GM18502 (cell line): Measurements from ENCODE around the gene OR6B2.
A peak's percentile ranks its signal among the peaks of the same experiment; 100 is the strongest.

Source experiments
- ATAC-seq: cut with Tn5 transposase; IDR thresholded peaks from one replicate; pipeline ENCODE4 v1.9.1; 2021; ENCODE audit warnings: mild to moderate bottlenecking; ENCODE audit not compliant: unreplicated experiment, poor library complexity

Gene OR6B2

DNA sequence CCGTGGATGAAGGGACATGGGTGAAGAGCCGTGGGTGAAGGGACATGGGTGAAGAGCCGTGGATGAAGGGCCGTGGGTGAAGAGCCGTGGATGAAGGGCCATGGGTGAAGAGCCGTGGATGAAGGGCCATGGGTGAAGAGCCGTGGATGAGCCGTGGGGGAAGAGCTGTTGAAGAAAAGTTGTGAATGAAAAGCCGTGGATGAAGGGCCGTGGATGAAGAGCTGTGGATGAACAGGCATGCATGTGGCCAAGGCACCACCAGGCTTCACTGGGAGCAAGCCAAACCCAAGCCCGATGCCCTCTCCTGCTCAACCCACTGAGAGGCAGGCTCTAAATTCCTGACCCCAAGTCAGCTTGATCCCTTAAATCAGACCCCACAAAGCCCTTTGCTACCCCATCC is 12.5 kb upstream of the OR6B2 start:
- no peak for ATAC-seq

DNA sequence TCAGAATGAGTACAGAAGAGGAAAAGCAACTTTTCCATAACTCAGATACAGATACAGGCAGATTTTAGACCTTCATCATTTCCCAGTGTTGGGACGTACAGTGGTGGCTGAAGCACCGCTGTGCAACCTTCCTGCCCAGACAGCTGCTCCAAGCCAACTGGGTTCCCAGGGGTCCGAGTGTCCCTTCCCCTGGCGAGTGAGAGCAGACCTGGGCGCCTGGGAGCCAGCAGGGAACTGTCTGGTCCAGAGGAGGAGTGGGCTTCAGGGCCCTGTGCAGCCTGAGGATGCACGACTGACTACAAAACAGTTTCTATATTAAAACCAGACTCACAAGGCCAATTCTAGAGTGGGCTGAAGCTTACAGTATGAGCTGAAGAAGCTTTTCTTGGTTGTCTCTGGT is 11.1 kb upstream of the OR6B2 start:
- ATAC-seq, result no peak

DNA sequence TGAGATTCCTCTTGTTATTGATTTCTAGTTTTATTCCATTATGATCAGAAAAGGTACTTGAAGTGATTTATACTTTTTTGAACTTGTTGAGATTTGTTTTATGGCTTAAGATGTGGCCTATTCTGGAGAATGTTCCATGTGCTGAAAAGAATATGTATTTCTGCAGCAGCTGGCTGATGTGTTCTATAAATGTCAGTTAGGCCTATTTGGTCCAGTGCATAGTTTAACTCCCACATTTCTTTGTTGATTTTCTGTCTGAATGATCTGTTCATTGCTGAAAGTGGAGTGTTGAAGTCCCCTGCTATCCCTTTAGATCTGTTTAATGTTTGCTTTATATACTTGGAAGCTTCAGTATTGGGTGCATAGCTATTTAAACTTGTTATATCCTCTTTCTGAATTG is 7.1 kb upstream of the OR6B2 start:
- ATAC-seq, result no peak

DNA sequence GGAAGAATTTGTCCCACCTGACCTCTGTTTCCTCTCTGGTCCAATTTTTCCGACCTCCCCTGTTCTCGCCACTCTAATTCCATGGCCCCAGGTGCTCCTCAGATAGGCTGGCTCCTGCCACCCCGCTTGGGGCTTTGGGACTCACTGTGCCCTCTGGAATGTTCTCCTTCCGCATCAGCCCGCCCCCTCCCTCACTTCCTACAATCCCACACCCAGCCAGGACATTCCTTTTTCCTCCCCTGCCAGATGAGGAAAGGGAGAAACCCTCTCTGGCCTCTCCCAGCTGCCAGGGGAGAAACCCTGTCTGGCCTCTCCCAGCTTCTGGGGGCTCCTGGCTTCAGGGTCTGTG is 3.1 kb upstream of the OR6B2 start:
- ATAC-seq, result no peak

DNA sequence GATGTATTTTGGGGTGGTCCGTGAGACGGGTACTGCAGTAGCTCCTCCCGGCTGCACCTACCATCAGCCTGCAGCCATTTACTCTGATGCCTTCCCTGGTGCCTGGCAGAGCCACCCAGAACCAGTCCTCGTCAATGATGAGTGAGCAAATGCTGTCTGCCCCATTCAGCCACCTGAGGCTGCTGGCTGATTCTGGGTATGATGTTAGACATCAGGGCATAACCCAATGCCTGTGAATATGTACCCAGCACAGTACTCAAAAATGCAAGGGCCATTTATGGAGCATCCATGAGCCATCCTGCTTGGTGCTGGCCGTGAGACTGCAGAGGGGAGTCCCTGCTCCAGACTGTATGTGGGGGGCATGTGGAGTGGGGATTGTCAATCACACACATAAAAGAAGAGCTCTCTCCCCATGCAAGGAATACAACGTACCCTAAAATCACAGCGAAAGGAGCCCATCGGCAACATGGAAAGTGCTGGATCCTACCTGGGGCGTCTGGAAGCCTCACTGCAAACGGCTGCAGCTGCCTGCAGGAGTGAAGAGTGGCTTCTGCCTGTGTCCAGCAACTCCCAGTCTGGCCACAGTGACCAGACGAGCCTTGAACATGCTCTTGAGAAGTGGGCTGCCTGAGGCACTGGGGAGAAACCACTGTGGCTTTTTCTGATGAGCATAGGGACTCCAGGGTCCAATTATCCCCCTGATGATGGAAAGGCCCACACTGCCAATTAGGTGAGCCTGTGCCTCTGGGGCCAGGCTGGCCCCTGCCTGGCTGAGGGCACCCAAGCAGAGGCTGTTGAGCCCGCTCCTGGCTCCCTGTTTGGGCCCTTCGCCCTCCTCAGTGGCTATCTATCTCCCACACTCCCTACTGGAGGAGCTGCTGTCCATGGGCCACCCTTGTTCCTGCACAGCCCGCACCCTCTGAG is 2.4 kb upstream of the OR6B2 start:
- no peak for ATAC-seq

DNA sequence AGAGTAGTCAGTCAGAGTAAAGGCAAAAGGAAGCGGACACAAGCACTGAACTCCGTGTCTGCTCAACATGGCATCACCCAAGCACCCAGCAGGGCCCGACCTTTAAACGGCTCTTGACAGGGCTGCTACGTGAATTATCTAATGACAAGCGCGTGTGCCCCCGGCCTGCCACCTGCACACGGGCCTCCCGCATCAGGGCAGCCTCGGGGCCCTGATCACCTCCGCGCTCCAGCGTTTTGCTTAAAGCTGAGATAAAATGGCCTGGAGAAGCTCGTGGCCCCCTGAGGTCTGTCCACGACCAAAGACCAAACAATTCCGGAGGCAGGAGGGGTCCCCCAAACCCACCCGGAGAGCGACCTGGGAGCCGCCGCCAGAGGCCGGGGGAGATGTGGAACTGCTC is 5.5 kb downstream of the OR6B2 start:
- peak; percentile 23 for ATAC-seq

DNA sequence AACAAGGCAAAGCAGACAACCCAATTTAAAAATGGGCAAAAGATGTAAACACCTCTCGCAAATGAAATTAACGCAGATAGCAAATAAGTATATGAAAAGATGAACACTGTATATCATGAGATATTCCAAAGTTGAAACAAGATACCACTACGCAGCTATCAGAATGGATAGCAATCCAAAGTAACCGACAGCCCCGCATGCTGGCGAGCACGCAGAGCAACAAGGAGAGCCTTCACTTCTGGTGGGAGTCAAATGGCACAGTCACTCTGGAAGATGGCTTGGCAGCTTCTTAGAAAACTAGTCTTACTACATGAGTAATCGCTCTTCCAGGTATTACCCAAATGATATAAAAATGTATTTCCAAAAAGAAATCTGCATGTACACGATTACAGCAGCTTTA is 6.4 kb downstream of the OR6B2 start:
- no peak for ATAC-seq

DNA sequence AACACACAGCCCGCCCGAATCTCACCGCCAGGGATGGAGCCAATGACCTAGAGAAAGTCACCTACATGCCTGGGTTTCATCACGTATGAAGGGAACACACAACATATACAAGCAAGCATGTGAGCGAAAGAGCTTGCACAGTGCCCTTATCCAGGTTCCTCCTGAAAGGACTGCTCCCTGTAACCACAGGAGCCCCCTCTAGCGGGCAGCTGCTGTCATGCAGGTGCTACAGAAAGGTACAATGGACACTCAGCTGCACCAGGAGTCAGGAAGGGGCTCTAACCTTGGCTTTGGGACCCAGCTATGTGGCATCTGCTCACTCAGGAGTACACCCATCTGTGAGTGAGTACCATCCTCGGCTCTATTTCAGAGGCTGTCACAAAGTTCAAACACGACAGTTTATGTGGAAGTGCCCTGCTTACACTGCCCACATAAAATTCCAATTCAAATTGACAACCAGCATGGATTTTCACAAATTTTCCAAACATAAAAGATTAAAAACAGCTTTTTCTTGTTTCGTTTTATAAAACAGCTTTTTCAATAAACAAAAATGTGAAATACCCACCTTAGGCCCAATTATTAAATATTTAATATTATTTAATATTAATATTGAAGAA is 8.6 kb downstream of the OR6B2 start:
- no peak for ATAC-seq

DNA sequence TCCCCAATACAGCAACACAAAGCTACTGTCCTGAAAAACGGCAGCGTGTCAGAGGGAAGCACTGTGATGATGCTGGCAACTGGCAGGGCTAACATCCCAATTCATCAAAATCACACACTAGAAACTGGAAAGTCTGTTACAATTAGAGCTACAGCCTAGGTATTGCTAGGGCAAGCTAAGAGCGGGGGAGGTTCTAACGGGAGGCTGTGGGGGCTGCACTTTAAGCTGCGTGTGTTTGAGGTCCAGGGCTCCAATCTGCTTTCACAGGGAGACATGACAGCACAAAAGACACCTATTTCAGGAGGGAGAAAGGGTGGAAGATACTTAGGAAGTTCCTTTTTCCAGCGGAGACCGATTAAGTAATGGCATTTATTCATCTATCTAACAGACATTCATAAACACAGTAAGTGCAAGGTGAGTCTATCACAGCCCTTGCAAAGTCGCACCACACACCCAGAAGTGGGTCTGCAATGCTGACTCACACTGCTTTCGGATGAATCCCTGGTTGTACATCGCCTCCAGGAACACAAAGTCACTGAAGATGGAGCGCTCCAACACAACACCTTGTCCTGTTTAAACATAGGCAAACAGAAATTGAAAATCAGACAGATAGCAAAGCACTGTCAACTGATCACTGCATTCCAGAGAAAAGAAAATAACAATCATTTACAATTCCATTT is 12.0 kb downstream of the OR6B2 start:
- no peak for ATAC-seq

DNA sequence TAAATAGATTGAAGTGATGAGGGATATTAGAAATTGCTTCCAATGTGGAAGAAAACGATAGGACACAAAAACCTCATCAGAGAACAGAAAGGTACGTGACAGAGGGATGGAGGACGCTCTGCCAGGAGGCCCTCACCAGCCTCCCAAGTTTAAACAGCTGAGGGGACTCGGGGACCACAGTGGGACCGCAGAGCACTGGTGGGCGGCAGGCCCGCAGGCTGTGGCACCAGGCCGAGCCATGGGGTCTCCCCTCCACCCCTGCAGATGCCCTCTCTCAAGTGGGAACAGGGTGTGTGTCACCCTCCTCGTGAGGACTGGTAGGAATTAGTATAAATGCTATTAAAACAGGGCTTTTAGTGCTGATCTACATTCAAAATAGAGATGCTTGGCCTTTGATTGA is 15.9 kb downstream of the OR6B2 start:
- no peak for ATAC-seq

DNA sequence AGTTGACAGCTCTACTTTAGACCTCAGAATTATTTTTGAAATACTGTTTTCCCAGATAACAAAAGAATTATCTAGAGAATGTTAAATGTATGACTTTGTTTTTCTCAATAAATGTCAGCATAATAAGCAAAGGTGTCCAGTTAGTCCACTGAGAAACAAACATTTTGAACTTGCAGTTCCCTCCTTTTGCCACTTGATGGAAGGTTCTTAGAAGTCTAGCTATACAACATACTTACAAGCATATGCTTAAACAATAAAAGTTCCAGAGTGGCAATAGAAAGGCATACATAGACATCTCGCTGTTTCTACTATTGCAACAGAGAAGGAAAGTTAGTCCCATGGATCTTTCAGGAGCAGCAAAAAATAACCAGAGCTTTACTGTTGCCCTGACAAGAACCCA is 16.9 kb downstream of the OR6B2 start:
- no peak for ATAC-seq

DNA sequence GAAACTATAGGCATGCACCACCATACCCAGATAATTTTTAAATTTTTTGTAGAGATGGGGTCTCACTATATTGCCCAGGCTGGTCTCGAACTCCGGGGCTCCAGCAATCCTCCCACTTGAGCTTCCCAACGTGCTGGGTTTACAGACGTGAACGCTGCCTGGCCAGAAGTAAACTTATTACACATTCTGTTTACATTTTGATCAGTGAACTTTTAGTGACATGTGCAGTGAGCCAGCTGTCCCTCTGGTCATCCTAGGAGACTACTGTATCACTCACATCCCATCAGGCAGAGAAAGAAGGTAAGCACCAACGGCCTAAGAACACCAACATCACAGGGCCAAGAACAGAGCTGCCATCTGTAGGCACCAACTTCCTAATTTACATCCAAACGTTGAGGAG is 27.2 kb downstream of the OR6B2 start:
- ATAC-seq, result no peak

DNA sequence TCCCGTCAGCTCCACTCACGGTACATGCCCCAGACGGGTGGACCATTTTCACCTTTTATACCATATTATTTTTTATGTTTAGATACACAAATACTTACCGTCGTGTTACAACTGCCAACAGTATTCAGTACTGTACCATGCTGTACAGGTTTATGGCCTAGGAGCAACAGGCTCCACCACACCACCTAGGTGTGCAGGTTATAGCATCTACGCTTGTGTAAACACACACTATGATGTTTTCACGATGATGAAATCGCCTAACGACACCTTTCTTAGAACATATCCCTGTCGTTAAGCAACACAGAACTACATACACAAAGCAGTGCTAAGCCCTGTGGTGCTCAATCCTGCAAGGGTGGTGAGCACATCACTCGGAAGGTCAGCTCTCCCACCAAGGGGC is 29.6 kb downstream of the OR6B2 start:
- ATAC-seq, result no peak

DNA sequence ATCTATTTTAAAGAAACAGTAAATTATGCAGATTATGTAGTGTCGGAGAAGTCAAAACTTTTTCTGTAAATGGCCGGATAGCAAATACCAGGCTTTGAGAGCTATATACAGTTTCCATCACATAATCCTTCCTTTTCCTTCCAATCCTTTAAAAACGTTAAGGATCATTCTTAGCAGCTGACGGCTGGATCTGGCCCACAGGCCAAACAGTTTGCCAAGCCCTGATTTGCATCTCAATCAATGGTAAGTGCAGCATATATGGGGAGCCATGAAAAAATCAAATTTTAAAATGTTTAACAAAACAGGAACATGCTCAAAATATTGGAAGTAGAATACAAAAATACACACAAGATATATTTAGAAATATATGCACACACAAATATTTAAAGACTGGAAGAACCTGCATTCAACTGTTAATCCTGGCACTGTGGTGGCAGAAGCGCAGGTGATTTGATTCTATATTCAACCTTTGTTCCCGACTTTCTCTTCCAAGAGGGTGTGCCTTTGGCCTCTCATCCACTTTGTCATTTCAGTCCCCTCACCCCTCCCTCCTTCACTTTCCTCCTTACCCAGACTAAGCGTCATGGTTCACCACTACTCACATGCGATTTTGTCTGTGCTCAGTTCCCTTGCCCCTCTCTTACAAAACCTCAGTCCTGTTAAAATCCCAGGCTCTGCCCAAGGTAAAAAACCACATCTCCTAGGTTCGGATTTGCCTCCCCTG is 32.4 kb downstream of the OR6B2 start:
- ATAC-seq, result no peak

DNA sequence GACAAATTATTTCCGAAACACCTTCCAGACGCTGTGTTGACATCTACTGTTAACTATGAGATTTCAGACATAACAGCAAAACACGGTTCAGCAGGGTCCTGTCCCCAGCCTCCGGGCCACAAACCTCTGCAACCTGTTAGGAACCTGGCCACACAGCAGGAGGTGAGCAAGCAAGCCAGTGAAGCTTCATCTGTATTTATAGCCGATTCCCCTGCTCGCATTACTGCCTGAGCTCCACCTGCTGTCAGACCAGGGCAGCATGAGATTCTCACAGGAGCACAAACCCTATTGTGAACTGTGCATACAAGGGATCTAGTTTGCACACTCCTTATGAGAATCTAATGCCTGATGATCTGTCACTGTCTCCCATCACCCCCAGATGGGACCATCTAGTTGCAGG is 36.1 kb downstream of the OR6B2 start:
- ATAC-seq, result no peak

DNA sequence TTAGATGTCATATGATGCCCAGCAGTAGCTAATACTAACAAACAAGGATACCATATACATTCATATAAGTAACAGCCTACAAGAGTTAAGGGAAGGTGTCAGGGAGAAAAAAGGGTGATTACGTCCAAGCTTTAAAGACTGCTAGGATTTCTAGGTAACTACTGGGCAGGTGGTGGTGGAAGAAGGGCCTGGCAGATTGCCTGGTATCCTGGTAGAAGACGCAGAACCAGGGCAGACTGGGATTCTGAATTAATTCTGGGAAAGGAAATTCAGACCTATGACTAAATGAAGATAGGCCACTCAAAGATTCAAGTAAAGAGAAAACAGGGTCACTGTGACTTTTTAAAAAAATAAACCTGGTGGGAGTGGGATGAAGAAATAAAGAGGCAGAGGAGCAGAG is 36.9 kb downstream of the OR6B2 start:
- no peak for ATAC-seq

DNA sequence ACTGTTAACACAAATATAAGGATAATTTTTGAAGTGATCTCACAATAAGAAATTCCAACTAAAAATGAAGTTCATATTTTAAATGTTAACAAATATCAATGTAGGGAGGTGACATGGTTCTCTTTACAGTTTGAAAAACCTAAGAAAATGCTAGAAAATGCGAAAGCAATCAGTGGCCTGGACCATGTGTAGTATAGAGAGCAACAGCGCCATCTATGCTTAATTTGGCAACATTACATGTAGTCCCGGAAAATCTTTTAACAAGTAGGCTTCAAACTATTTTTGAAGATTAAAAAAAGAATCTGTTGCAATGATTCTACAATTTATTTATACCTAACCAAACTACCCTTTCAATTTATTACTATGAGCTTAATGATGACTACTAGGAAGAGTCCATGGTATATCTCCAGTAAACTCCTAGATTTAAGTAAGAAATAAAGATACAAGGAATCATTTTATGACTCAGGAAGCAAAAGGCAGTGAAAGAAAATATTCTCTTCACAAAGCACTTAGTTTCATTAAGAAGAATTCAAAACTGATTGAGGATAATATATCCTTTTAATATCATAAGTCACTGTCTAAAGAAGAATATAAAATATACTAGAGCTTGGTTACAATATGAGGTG is 38.4 kb downstream of the OR6B2 start:
- ATAC-seq, result no peak

DNA sequence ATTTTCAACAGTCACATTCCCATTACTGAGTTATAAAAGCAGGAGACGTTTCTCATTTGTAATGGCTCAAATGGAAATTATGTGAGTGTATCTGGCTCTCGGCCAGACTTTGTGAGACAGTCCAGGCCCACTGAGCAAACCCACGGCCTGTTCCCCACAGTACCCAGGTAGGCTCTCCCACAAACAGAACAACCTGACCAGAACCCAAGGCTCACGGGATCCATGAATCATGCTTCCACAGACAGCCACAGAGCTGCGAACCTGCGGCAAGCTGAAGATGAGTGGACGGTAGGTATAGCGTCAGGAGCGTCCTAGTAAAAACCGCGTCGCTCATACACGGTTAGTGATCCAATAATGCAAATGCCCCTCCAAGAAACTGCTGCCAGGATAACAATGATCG is 39.3 kb downstream of the OR6B2 start:
- ATAC-seq, result no peak

DNA sequence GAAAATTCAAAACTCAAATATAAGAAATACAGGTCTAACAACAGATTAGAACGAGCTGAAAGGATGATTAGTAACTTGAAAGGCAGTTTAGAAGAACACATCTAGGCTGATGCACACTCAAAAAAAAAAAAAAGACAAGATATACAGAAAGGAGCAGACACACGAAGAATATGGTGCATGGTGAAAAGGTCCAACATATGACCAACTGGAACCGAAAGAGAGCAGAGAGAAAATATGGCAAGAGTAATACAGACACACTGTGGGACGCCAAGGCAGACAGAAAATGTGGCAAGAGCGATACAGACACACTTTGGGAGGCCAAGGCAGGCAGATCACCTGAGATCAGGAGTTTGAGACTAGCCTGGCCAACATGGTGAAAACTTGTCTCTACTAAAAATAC is 44.9 kb downstream of the OR6B2 start:
- ATAC-seq, result no peak

DNA sequence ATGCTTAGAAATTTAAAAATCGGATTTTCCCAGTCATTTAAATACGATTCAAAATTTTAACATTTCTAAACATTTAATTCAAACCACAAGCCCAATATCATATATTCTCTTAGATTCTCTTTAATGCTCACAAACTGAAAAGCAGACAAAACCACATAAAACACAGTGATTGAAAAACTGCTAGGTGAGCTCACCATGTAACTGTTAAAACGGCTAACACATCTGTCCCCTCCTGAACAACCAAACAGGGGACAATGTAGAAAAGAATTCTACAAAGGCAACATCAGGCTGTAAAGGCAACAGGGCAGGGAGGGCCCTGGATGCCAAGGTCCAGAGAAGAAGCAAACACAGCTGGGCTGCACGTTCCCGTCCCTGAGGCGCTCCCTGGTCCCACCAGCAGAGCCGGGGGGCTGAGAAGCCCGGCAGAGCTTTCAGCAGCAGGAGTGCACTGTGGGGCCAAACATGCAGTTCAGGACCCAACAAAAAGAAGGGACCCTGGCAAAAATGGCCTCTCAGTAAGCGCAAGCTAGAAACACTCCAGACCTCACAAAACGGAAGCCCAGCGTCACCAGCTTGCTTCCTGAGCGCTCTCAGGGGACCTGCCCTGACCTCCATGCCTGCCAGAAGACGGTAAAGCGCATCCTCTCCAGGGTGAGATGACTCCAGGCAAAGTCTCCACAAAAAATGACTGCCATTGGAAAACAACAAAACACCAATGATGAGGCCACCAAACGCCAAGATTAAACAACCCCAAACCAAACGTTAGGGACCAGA is 45.6 kb downstream of the OR6B2 start:
- ATAC-seq, result no peak
